OCI-LY1 (cell line): ENCODE data around the gene GON7.

Source experiments
- CTCF ChIP-seq: fragments of 200-600 bp; sonication (generic), shearing (Covaris generic); IDR thresholded peaks from 2 replicates; pipeline ENCODE4 v1.5.1; 2017; ENCODE audit warnings: mild to moderate bottlenecking, antibody characterized with exemption, low read length, moderate library complexity, mixed read lengths
- EZH2 ChIP-seq: fragments of 200-600 bp; sonication (generic), shearing (Covaris generic); IDR thresholded peaks from 2 replicates; pipeline ENCODE4 v1.8.0; 2017; ENCODE audit warnings: borderline replicate concordance, mixed run types, mild to moderate bottlenecking, antibody characterized with exemption, low read length, moderate library complexity, mixed read lengths

DNA sequence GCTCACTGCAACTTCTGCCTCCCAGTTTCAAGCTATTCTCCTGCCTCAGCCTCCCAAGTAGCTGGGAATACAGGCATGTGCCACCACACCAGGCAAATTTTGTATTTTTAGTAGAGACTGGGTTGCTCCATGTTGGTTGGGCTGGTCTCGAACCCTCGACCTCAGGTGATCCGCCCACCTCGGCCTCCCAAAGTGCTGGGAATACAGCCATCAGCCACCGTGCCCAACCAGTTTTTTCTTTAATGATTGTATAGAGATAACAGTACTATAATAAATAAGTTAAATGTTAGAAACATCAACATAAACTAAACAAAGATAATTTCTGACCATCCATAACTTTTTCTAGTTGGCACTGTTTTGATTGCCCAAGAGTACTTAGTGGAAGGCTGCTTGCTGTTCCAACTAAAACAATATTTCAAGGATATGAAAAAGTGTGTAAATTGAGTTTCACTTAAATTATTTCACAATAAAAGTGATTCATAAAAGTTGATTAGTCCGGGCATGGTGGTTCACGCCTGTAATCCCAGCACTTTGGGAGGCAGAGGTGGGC, 5.6 kb downstream of the GON7 start:
- TF ChIP-seq CTCF (no peak), EZH2 (no peak)
